NCI-H2196 treated with DMSO at 0.1 percent for 48 hours (cell line): ENCODE data around the gene DNAJC3.
"Not testable (repeated sequence)": the region's sequence is repeated elsewhere in the genome, so short reads cannot be mapped to it uniquely, and the experiment has no call there.

Source experiments
- DNase-seq: peaks from one replicate; lab custom pipeline; 2025; ENCODE audit not compliant: unreplicated experiment; lab: John Stamatoyannopoulos, UW

The DNAJC3 gene

DNA sequence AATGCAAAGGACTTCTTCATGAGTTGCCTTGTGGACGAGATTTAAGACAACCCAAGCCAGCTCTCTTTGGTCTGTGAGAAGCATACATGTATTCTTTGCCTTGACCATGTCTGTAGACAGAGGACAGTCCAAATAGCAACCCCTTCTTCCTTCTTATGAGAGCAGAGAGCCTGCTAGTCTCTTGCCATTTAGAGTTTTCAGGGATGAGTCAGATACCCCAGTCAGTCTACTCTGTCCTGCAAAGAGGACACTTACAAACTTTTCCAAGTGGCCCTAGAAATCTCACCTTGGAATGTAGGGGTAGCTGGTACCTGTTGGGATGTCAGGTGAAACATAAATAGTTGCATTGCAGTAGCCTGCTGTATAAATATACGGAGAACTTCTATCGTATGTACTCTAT lies 36.7 kb downstream of the DNAJC3 start:
- DNase-seq = no peak

DNA sequence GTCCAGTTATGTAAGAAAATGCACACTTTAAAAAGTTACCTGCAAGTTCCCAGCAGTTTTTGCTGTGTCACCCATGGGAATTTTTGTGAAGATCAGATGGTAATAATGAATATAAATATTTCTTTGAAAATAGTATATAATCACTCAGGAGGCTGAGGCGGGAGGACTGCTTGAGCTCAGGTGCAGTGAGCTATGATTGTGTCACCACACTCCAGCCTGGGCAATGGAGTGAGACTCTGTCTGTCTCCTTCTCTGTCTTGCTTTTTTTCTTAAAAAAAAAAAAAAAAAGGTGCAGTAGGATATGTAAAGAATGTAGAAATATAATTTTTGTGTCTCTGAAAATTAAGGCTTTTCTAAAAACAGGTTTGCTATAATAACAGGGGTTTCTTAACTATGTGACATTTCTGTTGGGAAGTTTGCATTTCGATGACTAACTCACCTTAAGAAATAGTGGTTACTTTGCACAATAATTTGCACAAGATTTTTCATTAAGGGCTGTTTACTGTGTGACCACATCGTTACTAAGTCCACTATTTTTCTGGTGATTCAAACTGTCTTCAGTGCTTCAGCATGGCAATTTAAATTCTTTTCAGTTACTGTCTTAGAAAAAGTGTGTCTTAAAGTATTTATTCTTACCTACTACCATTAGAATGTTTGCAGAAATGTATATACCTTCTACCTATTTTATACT lies 37.3 kb downstream of the DNAJC3 start:
- no peak for DNase-seq

DNA sequence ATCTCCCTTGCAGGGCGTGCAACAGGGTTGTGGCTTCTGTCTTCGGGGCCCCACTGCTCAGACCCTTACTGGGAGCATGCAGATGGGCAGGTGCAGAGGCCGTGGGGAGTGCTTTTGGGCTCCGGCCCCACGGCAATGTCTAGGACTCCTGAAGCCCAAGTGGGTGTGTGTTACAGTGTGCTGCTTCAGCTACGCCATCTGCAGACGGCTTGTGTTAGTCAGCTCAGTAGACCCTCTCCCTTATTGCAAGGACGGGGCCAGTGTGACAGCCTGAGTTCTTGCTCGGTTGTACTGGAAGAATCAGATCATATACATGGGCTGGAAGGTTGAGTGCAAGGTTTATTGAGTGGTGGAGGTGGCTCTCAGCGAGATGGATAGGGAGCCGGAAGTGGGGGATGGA lies 39.3 kb downstream of the DNAJC3 start:
- DNase-seq = no peak

DNA sequence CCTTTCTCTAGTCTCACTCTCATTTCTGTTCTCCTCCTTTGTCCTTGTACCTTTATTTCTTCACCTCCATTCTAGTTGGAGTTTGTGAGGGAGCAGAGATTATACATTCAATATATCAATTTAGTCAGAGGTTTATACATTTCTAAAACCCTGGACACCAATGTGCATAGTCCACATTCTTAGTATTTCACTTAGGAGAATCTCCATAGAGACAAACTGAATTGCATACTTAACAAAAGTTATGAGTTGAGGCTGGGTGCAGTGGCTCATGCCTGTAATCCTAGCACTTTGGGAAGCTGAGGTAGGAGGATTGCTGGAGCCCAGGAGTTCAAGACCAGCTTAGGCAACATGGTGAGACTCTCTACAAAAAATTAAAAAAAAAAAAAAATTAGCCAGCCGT lies 45.3 kb downstream of the DNAJC3 start:
- DNase-seq = no peak

DNA sequence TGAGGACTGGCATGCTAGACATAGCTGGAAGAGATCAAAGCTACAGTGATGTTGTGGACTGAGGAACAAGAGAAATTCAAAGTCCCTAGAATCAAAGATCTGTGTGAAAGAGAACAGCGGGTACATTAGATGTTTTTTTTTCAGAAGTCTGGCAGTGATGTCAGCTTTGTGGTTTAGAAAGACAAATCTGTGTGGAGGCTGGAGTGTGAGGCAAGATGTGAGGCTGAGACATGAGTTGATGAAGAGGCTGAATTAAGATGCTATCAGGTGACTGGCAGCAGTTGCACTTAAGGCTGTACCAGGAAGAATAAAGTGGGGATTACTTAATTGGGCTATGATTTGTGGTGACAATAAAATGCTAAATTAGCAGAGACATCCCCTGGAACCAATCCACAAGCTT lies 46.5 kb downstream of the DNAJC3 start:
- DNase-seq = no peak

DNA sequence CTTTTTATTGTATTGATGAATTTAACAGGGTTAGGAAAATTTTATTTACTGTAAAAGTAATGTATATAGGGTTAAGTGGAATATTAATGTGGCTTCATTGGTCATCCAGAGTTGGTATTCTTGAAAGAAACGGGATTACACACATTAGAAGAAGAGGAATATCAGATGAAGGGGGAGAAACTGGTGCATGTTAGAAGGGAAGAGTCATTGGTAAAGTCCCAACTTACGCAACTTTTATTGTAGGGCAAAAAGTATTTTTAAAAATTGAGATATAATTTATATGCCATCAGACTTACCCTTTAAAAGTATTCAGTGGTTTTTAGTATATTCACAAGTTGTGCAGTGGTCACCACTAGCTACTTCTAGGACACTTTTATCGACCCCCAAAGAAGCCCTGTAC lies 47.3 kb downstream of the DNAJC3 start:
- no peak for DNase-seq

DNA sequence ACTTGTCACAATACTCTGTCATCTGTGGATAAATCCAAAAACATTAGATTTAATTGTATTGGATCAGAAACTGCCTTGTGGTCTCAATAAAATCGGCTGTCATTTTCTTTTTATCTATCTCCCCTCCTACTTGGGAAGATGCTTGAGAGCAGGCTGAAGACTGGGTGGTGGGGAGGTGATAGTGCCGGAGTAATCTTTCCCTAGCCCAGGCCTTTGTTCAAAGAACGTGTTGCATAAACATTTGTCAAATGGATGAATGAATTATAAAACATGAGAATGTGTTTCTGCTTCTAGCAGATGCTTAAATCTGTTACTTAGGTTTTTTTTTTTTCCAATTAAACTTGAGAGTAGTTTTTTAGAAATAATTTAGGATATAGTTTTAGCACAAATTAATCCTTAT lies 49.9 kb downstream of the DNAJC3 start:
- no peak for DNase-seq

DNA sequence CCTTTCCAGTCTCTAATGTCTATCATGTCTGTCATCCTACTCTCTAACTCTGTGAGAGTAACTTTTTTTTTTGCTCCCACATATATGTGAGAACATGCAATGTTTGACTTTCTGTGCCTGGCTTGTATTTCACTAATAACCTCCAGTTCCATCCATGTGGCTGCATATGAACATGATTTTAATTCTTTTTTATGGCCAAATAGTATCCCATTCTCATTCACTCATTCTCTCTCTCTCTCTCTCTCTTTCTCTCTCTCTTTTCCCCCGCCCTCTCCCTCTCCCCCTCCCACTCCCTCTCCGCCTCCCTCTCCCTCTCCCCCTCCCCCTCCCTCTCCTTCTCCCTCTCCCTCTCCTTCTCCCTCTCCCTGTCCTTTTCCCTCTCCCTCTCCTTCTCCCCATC lies 52.0 kb downstream of the DNAJC3 start:
- DNase-seq = no peak

DNA sequence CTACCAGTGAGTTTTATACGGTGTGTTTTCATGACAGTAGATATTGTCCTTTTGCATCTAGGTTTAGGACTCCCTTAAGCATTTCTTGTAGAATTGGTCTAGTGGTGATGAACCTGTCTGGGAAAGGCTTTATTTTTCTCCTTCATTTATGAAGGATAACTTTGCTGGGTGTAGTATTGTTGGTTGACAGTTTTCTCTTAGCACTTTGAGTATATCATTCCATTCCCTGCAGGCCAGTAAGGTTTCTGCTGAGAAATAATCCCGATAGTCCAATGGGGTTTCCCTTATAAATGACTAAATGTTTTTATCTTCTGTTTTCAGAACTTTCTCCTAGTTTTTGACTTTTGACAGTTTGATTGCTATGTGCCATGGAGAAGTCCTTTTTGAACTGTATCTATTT lies 57.2 kb downstream of the DNAJC3 start:
- DNase-seq = no peak

DNA sequence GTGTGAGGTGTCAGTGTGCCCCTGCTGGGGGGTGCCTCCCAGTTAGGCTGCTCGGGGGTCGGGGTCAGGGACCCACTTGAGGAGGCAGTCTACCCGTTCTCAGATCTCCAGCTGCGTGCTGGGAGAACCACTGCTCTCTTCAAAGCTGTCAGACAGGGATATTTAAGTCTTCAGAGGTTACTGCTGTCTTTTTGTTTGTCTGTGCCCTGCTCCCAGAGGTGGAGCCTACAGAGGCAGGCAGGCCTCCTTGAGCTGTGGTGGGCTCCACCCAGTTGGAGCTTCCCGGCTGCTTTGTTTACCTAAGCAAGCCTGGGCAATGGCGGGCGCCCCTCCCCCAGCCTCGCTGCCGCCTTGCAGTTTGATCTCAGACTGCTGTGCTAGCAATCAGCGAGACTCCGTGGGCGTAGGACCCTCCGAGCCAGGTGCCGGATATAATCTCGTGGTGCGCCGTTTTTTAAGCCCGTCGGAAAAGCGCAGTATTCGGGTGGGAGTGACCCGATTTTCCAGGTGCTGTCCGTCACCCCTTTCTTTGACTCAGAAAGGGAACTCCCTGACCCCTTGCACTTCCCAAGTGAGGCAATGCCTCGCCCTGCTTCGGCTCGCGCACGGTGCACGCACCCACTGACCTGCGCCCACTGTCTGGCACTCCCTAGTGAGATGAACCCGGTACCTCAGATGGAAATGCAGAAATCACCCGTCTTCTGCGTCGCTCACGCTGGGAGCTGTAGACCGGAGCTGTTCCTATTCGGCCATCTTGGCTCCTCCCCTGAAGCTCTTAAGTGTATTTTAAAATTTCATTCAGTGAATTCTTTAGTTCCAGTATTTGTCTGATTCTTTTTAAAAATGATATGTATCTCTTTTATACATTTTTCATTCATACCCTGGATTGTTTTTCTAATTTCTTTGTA lies 63.4 kb downstream of the DNAJC3 start:
- DNase-seq = not testable (repeated sequence)

DNA sequence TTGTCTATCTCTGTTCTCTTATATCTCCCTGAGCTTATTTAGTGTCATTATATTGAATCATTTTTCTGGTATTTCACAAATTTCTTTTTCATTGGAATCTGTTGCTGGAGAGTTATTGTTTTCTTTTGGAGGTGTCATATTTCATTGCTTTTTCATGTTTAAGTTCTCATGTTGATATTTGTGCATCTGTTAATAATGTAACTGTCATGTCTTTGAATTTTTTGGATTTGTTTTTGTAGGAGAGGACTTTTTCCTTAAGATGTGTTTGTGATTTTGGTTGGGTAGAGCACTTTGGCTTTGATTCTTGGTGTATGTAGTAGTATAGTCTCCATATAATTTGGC lies 64.0 kb downstream of the DNAJC3 start:
- no peak for DNase-seq

DNA sequence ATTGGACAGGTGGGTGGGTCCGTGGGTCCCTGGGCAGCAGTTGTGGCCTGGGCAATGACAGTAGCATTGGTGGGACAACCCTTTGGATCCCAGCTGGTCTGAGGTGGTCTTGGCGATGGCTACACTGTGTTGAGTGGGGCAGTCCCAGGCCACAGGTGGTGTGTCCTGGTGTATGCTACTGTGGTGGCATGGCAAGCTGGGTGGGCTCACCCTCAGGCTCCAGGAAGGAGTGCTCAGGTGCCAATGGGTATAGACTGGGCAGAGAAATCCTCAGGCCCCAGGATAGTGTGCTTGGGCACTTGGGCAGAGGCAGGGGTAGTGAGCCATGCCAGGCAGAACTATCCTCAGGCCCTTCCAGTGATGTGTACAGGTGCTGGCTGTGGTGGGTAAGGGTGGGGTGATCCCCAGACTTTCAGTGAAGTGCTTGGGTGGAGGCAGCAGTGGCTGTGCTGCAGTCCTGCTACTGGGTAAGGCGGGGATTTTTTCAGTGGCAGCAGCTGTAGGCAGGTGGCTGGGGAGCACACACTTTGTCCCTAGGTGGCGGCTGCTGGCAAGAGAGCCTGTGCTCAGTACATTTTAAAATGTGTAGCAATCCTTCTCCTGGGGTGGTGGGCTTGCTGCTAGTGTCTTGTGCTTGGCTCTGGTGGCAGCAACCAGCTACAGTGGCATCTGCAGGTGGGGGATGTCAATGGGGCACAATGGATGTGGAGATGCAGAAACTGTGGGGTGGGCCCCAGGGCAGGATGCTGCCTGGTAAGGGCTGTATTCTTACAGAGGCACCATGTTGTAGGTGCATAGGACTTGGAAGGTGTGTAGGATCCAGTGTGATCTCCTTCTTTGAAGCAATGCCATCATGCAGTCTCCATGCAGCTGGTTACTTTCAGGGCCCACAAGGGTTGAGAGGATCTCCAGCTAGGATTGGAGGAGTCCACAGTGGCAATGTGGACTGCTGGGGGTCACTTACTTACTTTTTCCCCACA lies 64.9 kb downstream of the DNAJC3 start:
- no peak for DNase-seq

DNA sequence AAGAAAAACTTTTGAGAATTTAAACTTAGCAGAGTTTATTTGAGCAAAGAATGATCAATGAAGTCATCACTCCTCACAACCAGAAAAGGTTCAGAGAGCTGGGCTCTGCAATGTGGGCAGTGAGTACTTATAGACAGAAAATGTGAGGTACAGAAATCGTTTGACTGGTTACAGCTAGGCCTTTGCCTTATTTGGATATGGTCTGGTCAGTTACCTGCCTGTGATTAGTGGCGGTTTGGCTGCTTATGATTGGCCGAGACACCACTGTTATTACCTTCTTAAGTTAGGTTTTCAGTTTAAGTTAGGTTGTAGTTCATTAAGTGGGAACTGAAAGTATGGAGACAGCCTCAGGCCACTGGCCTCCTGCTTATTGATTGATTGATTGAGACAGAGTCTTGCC lies 66.3 kb downstream of the DNAJC3 start:
- DNase-seq = no peak

DNA sequence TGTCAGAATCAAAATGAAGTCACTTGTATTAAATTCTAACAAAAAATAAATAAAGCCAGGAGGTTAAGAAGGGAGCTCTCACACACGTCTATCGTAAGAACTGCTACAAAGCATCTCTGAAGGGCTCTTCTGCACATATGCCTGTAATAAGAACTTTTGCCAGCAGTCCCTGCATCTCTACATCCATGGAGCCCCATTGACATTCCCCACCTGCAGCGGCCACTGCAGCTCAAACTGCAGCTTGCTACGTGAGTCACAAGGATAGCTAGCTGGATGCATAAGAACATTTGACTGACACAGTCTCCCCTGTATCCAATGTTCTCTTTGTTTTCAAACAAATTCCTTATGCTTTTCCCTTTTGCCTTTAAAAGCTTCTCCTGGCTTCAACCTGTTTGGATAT lies 68.3 kb downstream of the DNAJC3 start:
- no peak for DNase-seq

DNA sequence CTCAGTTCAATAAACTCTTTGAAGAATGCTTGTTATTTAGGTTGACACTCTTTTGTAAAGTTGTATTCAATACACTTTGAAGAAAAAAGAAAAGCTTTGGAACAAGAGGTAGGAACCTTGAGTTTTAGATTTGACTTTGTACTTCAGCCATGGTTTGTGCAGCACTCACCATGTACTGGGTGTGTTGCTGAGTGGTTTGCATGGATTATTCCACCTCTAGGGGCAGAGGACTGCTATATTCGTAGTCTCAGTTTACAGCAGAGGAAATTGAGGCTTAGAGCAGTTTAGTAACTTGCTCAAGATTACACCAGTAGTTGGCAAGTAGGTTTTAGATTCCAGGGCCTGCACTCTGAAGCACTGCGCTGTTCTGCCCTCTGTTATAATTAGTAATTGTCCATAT lies 68.8 kb downstream of the DNAJC3 start:
- no peak for DNase-seq

DNA sequence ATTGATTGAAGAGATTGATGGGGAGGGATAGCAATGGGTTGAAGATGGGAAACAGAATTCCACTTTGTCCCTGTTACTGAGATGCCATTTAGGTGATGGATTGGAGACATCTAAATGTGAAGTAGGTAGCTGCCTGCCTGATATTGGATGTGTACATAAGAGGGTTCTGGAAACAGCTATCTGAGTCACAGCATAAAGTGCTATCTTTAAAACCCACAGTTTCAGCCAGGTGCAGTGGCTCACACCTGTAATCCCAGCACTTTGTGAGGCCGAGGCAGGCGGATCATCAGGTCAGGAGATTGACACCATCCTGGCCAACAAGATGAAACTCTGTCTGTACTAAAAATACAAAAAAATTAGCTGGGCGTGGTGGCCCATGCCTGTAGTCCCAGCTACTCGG lies 72.6 kb downstream of the DNAJC3 start:
- no peak for DNase-seq

DNA sequence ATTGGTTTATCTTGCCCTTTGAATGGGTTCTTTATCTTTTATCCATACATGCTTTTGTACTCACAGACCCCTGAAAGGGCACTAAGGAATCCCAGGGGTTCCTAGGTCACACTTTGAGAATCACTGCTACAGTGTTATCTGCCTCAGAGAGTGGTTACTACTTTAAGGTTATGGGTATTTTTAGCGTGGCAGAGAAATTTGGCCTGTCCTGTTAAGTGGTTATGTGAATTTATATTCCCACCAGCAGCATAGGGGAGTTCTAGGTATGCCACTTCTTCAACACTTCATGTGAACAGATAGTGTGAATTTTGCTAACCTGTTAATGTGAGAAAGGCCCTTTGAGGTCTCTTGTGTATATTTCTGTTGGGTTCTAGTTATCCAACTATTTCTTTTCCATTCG lies 75.7 kb downstream of the DNAJC3 start:
- DNase-seq = no peak

DNA sequence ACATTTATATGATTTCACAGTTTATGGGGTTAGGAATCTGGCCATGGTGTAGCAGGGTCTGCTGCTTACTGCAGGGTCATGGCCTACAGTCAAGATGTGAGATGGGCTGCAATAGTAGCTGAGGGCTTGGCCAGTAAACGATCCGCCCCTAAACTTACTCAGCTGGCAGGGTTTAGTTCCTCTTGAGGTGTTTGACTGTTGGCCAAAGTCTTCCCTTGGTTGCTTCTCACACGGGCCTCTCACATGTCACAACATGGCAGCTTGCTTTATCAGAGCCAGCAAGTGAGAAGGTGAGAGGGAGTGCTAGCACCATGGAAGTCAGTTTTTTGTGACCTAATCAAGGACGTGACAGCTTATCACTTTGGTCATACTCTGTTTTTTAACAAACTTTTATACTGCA lies 77.1 kb downstream of the DNAJC3 start:
- no peak for DNase-seq

DNA sequence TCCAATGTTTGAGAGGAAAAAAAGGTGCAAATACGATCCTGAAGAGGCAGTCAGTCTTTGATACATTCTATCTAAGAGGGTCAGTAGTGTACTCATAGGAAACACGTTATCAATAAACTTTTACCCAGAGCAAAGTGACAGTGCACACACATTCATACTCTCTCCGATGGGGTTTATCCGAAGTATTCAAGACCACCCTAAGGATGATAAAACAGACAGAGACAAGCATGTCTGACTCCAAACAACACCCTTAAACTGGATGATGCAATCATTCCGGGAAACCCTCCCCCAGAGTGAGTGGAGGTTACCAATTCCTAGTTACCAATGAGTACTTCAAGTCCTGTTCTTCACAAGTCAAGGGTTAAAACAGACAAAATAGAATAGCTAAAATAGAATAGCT lies 79.1 kb downstream of the DNAJC3 start:
- DNase-seq = no peak

DNA sequence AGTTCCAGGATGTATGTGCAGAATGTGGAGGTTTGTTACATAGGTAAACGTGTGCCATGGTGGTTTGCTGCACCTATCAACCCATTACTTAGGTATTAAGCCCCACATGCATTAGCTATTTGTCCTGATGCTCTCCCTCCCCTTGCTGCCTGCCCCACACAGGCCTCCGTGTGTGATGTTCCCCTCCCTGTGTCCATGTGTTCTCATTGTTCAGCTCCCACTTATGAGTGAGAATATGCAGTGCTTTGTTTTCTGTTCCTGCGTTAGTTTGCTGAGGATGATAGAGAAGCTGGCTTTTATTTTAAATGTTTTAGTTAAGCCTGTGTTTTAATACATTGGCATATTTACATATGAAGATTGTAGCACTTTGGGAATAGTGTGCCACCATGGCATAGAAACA lies 85.7 kb downstream of the DNAJC3 start:
- not testable (repeated sequence) for DNase-seq

DNA sequence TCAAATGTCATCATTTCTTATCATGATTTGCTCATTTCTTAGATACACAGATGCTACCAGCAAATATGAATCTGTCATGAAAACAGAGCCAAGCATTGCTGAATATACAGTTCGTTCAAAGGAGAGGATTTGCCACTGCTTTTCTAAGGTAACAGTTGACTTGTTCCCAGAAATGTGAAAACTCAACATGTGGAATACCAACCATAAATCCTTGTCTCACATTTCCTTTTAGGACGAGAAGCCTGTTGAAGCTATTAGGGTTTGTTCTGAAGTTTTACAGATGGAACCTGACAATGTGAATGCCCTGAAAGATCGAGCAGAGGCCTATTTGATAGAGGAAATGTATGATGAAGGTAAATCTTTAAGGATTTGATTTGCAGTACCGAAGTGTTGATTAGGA lies 86.7 kb downstream of the DNAJC3 start:
- DNase-seq = no peak

DNA sequence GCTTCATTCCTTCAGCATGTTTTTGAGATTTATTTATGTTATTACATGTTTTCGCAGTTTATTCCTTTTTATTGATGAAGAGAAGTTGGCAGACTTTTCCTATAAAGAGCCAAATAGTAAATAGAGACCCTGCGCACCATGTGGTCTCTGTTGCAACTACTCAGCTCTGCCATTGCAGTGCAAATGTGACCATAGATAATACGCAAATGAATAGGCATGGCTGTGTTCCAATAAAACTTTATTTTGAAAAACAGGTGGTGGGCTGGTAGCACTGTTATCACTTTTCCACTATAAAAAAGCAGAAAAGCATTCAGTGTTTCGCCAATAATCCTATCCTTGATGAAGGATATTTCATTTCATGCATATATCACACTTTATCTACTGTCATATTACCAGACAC lies 95.0 kb downstream of the DNAJC3 start:
- no peak for DNase-seq
